Ishikawa (cell line): Measurements from ENCODE around the gene POMGNT1.

Experiments used
- CEBPB ChIP-seq: IDR thresholded peaks from 2 replicates; pipeline ENCODE4 v1.6.1; 2012
- CREB1 ChIP-seq: IDR thresholded peaks from 2 replicates; pipeline ENCODE4 v1.6.1; 2012; ENCODE audit warnings: low read depth
- EGR1 ChIP-seq: IDR thresholded peaks from 2 replicates; pipeline ENCODE4 v1.6.1; 2012
- EP300 ChIP-seq: IDR thresholded peaks from 2 replicates; pipeline ENCODE4 v1.6.1; 2012; ENCODE audit warnings: borderline replicate concordance
- FOXM1 ChIP-seq: IDR thresholded peaks from 2 replicates; pipeline ENCODE4 v1.6.1; 2012; ENCODE audit warnings: low read depth, borderline replicate concordance
- MAX ChIP-seq: IDR thresholded peaks from 2 replicates; pipeline ENCODE4 v1.6.1; 2012
- NFIC ChIP-seq: IDR thresholded peaks from 2 replicates; pipeline ENCODE4 v1.6.1; 2012
- RAD21 ChIP-seq: IDR thresholded peaks from 2 replicates; pipeline ENCODE4 v1.6.1; 2012; ENCODE audit warnings: low read depth
- TAF1 ChIP-seq: IDR thresholded peaks from 2 replicates; pipeline ENCODE4 v1.6.1; 2012; ENCODE audit warnings: low read depth, mild to moderate bottlenecking
- TCF12 ChIP-seq: IDR thresholded peaks from 2 replicates; pipeline ENCODE4 v1.6.1; 2012; ENCODE audit warnings: low read depth
- TEAD4 ChIP-seq: IDR thresholded peaks from 2 replicates; pipeline ENCODE4 v1.6.1; 2012
- YY1 ChIP-seq: IDR thresholded peaks from 2 replicates; pipeline ENCODE4 v1.6.1; 2012; ENCODE audit warnings: low read depth
- ZBTB7A ChIP-seq: IDR thresholded peaks from 2 replicates; pipeline ENCODE4 v1.6.1; 2012; ENCODE audit warnings: low read depth
- TF ChIP-seq, protein P1 (sequence below): IDR thresholded peaks from 2 replicates; pipeline ENCODE4 v1.6.1; 2012; ENCODE audit warnings: low read depth, mild to moderate bottlenecking
- TF ChIP-seq, protein P2 (sequence below): IDR thresholded peaks from 2 replicates; pipeline ENCODE4 v1.6.1; 2012

Gene POMGNT1

DNA sequence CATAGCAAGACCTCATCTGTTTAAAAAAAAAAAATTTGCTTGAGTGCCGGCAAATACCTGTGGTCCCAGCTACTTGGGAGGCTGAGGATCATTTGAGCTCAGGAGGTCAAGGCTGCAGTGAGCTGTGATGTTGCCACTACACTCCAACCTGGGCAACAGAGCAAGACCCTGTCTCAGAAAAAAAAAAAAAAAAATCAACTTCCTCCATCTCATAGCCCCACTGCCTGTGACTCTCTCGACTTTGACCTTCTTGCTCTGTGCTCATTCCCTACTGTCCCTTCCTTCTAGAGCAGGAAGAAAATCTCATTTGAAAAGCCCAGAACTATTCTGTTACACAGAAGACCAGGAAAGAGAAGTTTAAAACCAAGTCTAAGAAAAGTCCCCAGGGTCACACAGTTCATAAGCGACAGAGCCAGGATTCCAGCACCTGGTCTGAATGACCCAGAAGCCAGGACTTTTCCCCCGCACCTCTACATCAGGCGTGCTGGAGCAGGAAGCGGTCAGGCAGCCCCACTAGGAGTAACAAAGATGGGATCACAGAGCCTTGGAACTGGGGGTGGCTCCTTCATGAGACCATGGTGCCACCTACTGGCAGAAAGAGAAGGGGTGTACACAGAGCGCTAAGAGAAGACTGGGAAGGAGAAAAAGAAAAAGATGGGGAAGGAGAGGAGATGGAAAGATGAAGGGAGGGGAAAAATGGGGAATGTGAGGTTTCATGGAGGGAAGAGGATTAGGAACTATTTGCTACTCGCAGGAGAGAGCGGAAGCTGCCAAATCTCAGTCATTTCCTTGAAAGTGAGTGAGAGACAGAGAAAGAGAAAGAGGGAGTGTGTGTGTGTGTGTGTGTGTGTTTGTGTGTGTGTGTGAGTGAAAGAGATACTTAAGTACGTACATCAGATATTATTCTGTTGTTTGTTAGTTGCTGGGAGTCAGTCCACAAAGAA, 18.8 kb downstream of the POMGNT1 start:
- TF ChIP-seq RAD21 (peak; percentile 99), TCF12 (no peak), NFIC (0 out of 2 replicates have a peak, but pooled peaks have one; percentile 18)
- TF ChIP-seq, protein P1, sequence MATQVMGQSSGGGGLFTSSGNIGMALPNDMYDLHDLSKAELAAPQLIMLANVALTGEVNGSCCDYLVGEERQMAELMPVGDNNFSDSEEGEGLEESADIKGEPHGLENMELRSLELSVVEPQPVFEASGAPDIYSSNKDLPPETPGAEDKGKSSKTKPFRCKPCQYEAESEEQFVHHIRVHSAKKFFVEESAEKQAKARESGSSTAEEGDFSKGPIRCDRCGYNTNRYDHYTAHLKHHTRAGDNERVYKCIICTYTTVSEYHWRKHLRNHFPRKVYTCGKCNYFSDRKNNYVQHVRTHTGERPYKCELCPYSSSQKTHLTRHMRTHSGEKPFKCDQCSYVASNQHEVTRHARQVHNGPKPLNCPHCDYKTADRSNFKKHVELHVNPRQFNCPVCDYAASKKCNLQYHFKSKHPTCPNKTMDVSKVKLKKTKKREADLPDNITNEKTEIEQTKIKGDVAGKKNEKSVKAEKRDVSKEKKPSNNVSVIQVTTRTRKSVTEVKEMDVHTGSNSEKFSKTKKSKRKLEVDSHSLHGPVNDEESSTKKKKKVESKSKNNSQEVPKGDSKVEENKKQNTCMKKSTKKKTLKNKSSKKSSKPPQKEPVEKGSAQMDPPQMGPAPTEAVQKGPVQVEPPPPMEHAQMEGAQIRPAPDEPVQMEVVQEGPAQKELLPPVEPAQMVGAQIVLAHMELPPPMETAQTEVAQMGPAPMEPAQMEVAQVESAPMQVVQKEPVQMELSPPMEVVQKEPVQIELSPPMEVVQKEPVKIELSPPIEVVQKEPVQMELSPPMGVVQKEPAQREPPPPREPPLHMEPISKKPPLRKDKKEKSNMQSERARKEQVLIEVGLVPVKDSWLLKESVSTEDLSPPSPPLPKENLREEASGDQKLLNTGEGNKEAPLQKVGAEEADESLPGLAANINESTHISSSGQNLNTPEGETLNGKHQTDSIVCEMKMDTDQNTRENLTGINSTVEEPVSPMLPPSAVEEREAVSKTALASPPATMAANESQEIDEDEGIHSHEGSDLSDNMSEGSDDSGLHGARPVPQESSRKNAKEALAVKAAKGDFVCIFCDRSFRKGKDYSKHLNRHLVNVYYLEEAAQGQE, result no peak

DNA sequence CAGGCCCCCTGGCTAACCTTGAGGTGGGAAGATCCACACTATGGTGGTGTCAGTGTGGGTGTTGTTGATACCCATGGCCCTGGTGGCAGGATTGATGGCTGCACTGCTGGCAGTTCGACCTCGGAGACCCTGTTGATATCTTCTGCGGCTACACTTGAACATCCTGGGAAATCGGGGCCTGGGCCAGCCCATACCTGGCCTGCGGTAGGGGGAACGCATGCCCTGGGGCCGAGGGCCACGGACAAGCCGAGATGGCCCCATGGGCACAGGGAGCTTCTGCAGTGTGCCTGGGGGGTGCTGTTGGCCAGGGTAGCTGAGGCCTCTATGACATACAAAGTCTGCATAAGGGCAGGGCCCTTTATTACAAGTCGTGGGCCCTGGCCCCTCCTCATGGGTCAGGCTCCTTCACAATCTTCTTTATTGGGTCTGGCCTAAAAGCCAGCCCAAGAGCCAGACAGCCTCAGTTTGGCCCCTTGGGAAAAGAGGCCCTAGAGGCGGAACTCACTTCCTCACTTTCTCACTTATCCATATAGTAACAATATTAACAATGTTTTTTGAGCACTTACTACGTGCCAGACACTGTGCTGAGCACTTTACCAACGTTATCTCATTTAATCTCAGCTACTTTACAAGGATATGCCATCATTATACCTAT, 21.9 kb downstream of the POMGNT1 start, which contains the start of gene P3R3URF:
TSS of gene P3R3URF (minus strand) at position 278 of the 655 bp plus-strand sequence. CDS start at position 261, 17 bp downstream.
- no peak for TF ChIP-seq NFIC
- no peak for TF ChIP-seq MAX
- TF ChIP-seq, protein P2, sequence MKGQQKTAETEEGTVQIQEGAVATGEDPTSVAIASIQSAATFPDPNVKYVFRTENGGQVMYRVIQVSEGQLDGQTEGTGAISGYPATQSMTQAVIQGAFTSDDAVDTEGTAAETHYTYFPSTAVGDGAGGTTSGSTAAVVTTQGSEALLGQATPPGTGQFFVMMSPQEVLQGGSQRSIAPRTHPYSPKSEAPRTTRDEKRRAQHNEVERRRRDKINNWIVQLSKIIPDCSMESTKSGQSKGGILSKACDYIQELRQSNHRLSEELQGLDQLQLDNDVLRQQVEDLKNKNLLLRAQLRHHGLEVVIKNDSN, result no peak
- TF ChIP-seq FOXM1, result no peak
- TF ChIP-seq EGR1, result no peak
- TF ChIP-seq CEBPB, result no peak
- no peak for TF ChIP-seq ZBTB7A
- no peak for TF ChIP-seq TAF1
- TF ChIP-seq TEAD4, result no peak
- TF ChIP-seq YY1, result no peak
- TF ChIP-seq, protein P1, result no peak
- TF ChIP-seq RAD21, result no peak
- TF ChIP-seq TCF12, result no peak
- no peak for TF ChIP-seq CREB1
- no peak for TF ChIP-seq EP300

DNA sequence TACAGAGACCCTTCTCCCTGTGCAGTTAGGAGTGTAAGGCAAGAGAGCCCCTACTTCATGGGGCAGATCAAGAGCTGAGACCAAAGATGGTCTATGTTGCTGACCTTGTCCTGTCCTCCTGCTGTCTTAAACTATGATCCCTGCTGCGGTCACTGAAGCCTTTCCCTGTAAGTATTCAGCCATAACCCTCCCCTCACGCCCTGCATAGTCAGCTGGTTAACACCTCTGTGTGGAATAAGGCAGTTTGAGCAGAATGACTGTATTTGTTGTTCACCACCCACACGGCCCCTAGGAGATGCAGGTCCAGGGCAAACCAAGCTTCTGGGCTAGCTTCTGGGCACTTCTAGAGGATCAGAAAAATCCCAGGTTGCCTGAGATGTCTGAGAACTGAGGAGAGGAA, 23.0 kb downstream of the POMGNT1 start:
- TF ChIP-seq FOXM1 (no peak), TEAD4 (peak; percentile 40; the same call in 1 of the 2 replicates), TAF1 (no peak), TCF12 (no peak), EP300 (no peak; the same call in 1 of the 2 replicates), YY1 (peak; percentile 33; the same call in 1 of the 2 replicates), MAX (peak; percentile 84), ZBTB7A (no peak), CREB1 (no peak), NFIC (no peak), RAD21 (peak; percentile 7; the same call in 1 of the 2 replicates)
- TF ChIP-seq, protein P1, result no peak
- TF ChIP-seq, protein P2, result peak; percentile 68
